ENCODE measurements around the gene NPEPL1. TPM values are rescaled to one million over a fixed set of nuclear protein-coding genes. Genes with fewer than 3 reads are reported as not detected.

Gene NPEPL1
- total and polyA plus RNA-seq, 11 donors = 18.1 to 33.4 (median 30.1) TPM

DNA sequence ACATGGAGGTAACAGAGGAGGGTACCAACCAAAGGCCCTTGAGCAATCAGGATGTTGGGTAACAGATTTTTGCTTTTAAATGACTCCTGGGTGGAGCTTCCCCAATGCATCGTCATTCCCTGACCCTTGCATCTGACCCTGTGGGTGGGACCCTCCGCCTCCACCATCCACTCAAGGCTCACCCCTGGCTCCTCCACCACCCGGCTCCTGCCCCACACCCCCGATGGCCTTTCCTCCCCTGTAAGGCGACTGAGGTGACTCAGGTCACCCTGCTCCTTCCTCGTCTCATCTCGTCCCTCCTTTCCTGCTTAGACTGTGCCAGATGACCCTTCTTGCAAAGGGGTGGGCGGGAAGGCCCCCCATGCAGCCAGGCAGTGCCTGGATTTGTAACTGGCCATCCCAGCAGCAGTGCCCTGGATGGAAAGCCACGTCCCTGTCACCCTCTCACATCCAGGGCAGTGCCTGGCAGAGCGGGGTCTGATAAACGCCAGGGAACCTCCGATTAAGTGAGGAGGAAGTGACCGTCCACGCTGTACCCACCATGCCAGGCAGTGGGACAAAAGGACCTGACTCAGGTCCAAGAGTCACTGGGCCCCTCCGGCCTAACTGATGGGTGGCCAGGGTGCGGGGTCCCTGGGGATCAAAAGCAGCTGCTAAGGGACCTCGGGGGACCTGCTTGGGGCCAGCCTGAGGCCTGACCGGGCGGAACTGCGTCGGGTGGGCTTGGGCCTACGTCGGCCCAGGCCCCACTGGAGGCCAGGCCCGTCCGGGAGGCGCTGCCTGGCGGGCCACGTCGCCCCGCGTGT, 624 bp upstream of the NPEPL1 start:
- Histone ChIP-seq H3K9me3 (no peaks in the 10 kb centered on the region), H3K36me3 (peaks cover 0 to 19% (median 17%) of the 10 kb centered on the region in 9 donors), H3K27me3 (no peaks in the 10 kb centered on the region), H3K4me1 (peaks cover 7 to 43% (median 22%) of the 10 kb centered on the region in 12 donors), H3K27ac (peak overlapping the region; percentile 84 to 98 (median 92)), H3K4me3 (peak overlapping the region in 7 of 12 donors; percentile 20 to 68 (median 33))
- WGBS, 4 donors = 57 to 86% (median 69%) methylated on average over 13 to 31 of the region's 31 CpGs
- ATAC-seq (peak; percentile 24 to 69 (median 60)), DNase-seq (peak; percentile 45 to 79 (median 70))
- intact Hi-C loops (cut with DNase I) = loop anchor here in 9 of 10 donors (1.0 to 10.0 kb wide), 8 partner anchors 40 to 460 kb away; partner anchors contain the start of genes STX16 (in 9 of the 9) and VAPB (in 1 of the 9)
- TF ChIP-seq POLR2A (IDR thresholded peaks at IDR 0.05) = no peak
- TF ChIP-seq, protein P1, sequence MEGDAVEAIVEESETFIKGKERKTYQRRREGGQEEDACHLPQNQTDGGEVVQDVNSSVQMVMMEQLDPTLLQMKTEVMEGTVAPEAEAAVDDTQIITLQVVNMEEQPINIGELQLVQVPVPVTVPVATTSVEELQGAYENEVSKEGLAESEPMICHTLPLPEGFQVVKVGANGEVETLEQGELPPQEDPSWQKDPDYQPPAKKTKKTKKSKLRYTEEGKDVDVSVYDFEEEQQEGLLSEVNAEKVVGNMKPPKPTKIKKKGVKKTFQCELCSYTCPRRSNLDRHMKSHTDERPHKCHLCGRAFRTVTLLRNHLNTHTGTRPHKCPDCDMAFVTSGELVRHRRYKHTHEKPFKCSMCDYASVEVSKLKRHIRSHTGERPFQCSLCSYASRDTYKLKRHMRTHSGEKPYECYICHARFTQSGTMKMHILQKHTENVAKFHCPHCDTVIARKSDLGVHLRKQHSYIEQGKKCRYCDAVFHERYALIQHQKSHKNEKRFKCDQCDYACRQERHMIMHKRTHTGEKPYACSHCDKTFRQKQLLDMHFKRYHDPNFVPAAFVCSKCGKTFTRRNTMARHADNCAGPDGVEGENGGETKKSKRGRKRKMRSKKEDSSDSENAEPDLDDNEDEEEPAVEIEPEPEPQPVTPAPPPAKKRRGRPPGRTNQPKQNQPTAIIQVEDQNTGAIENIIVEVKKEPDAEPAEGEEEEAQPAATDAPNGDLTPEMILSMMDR (IDR thresholded peaks at IDR 0.05) = no peak

GRCh38 chr20:58693226-58694006, 816 bp downstream of the NPEPL1 start:
- 40 to 57% (median 42%) methylated on average over 33 to 51 of the region's 51 CpGs for WGBS, 4 donors
- no peak for TF ChIP-seq POLR2A (IDR thresholded peaks at IDR 0.05)
- TF ChIP-seq, protein P1 (IDR thresholded peaks at IDR 0.05) = no peak
- Histone ChIP-seq H3K27me3 (no peaks in the 10 kb centered on the region), H3K36me3 (peaks cover 0 to 33% (median 27%) of the 10 kb centered on the region in 9 donors), H3K9me3 (no peaks in the 10 kb centered on the region), H3K4me3 (peak overlapping the region in 11 of 12 donors; percentile 34 to 74 (median 59)), H3K27ac (peak overlapping the region; percentile 25 to 91 (median 80)), H3K4me1 (peaks cover 7 to 43% (median 22%) of the 10 kb centered on the region in 12 donors)
- ATAC-seq = peak in 3 of 4 donors; percentile 8 to 23 (median 22)
- DNase-seq = peak in 2 of 5 donors; percentile 39 to 76
- intact Hi-C loops (cut with DNase I) = loop anchor here in 9 of 10 donors (2.0 to 10.0 kb wide), 7 partner anchors 41 to 461 kb away; partner anchors contain the start of genes STX16 (in 7 of the 9) and VAPB (in 1 of the 9)

DNA sequence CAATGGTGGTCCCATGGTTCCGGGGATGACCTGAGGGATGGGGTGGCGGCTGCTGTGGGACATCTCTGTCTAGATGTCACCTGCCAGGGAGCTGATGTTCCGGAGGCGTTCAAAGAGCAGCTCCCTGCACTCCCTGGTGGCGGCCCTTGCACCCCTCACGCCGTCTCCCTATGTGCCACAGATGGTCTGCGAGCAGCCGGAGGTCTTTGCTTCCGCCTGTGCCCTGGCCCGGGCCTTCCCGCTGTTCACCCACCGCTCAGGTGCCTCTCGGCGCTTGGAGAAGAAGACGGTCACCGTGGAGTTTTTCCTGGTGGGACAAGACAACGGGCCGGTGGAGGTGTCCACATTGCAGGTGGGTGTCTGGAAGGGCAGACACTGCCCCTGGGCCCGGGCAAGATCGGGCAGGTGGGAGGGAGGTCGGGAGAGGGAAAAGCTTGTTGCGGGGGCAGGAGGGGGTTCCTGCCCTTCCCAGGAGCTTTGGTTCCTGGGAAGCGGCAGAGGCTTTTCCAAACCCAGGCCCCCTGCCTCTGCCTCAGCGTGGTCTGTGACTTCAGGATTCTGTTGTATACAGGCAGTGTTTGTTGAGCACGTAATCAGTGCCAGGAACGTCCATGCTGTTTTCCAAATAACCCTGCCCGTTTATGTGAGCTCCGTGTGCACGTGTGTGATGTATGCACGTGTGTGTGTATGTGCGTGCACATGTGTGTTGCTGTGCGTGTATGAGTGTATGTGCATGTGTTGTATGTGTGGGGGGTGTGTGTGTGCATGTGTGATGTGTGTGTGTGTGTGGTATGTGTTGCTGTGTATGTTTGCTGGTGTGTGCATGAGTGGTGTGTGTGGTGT, 1.9 kb downstream of the NPEPL1 start:
- DNase-seq (peak in 2 of 5 donors; percentile 25 to 62), ATAC-seq (no peak)
- H3K4me1 ChIP-seq = peaks cover 7 to 37% (median 22%) of the 10 kb centered on the region in 12 donors
- 94 to 96% (median 95%) methylated on average over 27 to 33 of the region's 33 CpGs for WGBS, 4 donors
- H3K4me3 ChIP-seq = peak overlapping the region in 1 of 12 donors; percentile 74
- H3K27me3 ChIP-seq = no peaks in the 10 kb centered on the region
- no peak for TF ChIP-seq POLR2A (IDR thresholded peaks at IDR 0.05)
- TF ChIP-seq, protein P1 (IDR thresholded peaks at IDR 0.05) = no peak
- no peak overlapping the region for H3K27ac ChIP-seq
- no peaks in the 10 kb centered on the region for H3K9me3 ChIP-seq
- peaks cover 0 to 43% (median 36%) of the 10 kb centered on the region in 9 donors for H3K36me3 ChIP-seq
- intact Hi-C loops (cut with DNase I) = loop anchor here in 8 of 10 donors (5.0 to 10.0 kb wide), 5 partner anchors 42 to 462 kb away; partner anchors contain the start of genes STX16 (in 6 of the 8) and VAPB (in 1 of the 8)
